GM18498 (cell line): ENCODE data around the gene SPOCD1.

Experiments
- ATAC-seq: cut with Tn5 transposase; IDR thresholded peaks from one replicate; pipeline ENCODE4 v1.9.1; 2021; ENCODE audit warnings: mild to moderate bottlenecking, moderate library complexity; ENCODE audit not compliant: unreplicated experiment

The SPOCD1 gene

DNA sequence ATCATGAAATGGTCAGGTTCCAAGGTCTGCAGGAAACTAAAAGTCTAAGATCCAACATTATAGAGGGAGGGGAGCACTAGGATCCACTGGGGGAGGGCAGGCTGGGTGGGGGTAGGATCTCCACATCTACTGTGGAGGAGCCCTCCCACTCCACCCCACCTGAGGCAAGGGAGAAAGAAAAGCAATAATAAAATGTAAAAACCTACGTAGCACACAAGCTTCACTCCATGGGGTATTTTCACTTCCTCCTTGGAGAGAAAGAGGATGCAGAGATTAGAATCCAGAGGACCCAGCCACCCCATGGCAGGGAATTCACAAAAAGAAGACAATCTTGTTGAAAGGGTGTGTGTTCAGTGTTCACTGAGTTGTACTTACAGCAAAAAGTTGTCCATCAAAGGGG, 14.4 kb downstream of the SPOCD1 start:
- ATAC-seq, result no peak

- ATAC-seq, result no peak
Observed at GRCh38 chr1:31800674-31800967, 15.2 kb downstream of the SPOCD1 start.

GRCh38 chr1:31799895-31800673, 15.7 kb downstream of the SPOCD1 start:
- no peak for ATAC-seq

GRCh38 chr1:31799196-31799894, 16.5 kb downstream of the SPOCD1 start:
- no peak for ATAC-seq

- ATAC-seq, result no peak
Observed at GRCh38 chr1:31798433-31799195, 17.2 kb downstream of the SPOCD1 start.

DNA sequence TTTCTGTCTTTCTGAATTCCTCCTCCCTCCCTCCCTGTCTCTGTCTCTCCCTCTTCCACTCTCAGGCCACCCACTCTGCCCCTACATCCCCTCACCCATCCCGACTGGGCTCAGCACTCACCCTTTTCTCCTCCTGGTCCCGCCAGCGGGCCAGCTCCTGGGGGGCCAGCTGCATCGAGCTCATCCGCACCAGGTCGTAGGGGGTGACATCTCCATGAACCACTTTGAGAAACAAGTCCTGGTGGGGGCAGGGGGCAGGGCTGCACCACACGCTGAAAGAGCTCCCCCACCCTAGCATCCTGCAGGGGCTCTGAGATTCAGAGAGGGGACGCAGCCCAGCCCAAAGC, 17.8 kb downstream of the SPOCD1 start:
- ATAC-seq, result no peak

GRCh38 chr1:31797216-31797615, 18.6 kb downstream of the SPOCD1 start:
- no peak for ATAC-seq

- no peak for ATAC-seq
Observed at GRCh38 chr1:31796707-31797106, 19.1 kb downstream of the SPOCD1 start.

GRCh38 chr1:31795801-31796621, 19.8 kb downstream of the SPOCD1 start:
- no peak for ATAC-seq

DNA sequence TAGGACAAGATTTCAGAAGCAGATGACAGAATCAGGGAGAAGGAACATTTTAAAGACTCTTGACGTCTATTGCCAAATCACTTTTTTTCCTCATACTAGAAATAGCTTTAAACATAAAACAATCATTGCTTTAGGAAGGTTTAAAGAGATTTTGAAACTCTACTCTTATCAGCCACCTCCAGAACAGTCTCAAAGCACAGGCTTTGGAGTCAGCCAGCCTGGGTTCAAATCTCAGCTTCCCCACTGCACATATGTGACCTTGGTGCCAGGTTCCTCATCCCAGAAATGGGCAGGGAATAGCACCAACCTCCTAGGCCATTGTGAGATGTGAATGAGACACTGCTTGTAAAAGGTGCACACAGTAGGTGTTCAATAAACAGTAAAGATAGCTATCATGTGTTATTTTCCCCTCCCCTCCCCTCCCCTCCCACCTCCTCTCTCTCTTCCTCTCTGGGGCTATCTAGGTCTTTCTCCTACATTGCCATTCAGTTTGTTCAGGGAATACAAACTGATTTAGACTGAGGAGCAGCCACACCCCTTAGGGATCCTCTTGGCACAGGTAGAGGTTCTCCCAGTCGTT, 20.6 kb downstream of the SPOCD1 start:
- no peak for ATAC-seq

GRCh38 chr1:31793586-31794285, 22.1 kb downstream of the SPOCD1 start:
- ATAC-seq, result no peak

- no peak for ATAC-seq
Observed at GRCh38 chr1:31793086-31793485, 22.7 kb downstream of the SPOCD1 start.

- ATAC-seq, result no peak
Observed at GRCh38 chr1:31792541-31792940, 23.3 kb downstream of the SPOCD1 start.

DNA sequence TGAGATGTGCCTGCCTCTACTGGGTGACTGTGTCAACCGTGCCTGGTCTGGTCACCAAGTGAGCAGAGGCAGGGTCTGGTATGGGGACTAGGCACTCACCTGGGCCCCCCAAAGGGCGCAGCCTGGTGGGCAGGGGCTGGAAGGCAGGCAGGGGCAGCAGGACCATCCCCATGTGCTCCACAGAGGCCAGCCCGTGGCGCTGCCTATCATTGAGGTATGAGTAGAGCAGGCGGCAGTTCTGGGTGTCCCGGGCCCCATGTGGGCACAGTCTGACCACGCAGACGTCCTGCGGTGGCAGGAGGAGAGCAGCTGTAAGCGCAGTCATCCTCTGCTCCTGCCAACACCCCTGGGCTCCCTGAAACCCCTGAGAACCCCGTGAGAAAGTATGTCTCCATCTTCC, 23.7 kb downstream of the SPOCD1 start:
- ATAC-seq, result no peak

- ATAC-seq, result no peak
Observed at GRCh38 chr1:31791131-31791858, 24.5 kb downstream of the SPOCD1 start.

DNA sequence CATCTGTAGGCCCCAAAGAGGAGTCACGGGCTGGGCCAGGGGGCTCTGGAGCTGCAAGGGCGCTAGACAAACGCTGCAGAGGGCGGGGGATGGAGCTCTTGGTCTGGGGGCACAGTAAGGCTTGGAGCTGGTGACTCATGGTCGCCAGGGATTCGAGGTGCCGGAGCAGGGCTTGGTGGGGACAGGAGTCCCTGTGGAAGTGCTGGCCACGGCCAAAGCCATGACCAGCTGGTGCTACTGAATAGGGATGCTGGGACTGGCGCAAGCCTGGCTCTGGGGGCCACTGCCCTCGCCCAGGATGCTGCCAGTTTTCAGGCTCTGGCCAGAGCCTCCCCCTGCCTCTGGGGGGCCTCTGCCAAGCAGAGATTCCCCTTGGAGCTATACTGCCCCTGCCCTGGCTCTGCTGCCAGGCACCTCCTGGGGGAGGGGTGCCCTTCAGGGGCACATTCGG, 25.2 kb downstream of the SPOCD1 start:
- ATAC-seq, result no peak

DNA sequence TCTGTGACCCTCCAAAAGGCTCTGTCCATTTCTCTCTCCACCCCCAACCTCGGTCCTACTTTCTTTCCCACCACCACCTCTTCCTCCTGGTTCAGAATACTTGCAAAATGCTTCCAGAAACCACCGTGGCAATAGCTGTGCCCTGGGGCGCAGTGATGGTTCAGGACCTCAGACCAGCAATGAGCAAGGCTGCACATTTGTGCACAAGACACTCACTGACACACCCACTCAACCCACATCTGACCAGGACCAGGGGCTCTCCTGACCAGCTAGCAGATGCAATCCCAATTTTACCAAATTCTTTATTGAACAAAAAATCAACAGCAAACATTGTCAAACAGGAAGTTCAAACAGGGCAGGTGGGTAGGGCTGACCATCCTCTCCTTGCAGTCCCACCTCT, 25.7 kb downstream of the SPOCD1 start:
- no peak for ATAC-seq

DNA sequence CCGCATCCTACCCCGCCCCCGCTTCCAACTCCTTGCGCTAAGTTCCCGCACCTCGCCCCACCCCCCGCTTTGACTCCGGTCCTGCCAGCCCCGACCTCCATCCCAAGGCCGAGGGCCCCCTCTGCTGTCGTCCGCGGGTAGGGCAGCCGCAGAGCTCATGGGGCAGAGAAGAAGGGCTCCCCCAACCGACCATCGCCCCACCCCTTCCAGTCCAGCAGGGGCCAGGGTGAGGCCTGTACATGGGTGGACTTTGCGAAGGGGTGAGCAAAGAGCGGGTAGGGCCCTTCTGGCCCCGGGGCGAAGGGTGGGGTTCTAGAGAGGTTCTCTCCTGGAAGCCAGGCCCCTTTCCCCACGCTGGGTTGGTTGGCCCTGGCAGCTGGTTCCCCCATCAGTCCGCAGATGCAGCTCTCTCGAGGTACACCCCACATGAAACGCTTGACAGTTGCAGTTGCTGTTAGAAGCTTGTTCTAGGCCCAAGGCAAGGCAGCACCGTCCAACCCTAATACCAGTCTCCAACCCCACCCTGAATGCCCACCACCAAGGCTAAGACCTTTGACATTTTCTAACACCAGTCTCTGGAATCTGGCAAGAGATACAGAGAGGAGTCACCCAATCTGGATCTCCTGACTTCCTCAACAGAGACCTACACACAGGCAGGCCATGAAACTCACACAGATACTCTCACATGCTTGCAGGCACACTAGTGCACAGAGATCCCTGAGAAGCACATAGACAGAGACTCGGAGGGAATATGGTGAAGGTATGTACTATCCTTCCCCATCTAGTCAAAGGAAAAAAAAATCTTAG, 26.4 kb downstream of the SPOCD1 start:
- peak; percentile 64 for ATAC-seq

- peak; percentile 28 for ATAC-seq
Observed at GRCh38 chr1:31788825-31789256, 27.0 kb downstream of the SPOCD1 start.
